Adipocyte (in vitro differentiated cells): ENCODE data around the gene RIMS1.

Experiments used
- DNase-seq: peaks from one replicate; pipeline ENCODE4 v3.0.0-alpha.2; 2015; ENCODE audit warnings: low read depth
- H3K27me3 ChIP-seq: replicated peaks from 2 replicates; pipeline ENCODE4 v1.7.0; 2013; ENCODE audit warnings: mild to moderate bottlenecking, low read length, moderate library complexity; ENCODE audit not compliant: control insufficient read depth, insufficient read depth
- H3K36me3 ChIP-seq: 2 replicates; pipeline ENCODE4 v1.7.0; 2013; ENCODE audit warnings: low read length, mild to moderate bottlenecking, moderate library complexity; ENCODE audit not compliant: control insufficient read depth, insufficient read depth, severe bottlenecking
- H3K4me1 ChIP-seq: 2 replicates; pipeline ENCODE4 v1.7.0; 2013; ENCODE audit warnings: mild to moderate bottlenecking, low read length, moderate library complexity; ENCODE audit not compliant: control insufficient read depth, insufficient read depth
- H3K4me3 ChIP-seq: 2 replicates; pipeline ENCODE4 v1.7.0; 2013; ENCODE audit warnings: mild to moderate bottlenecking, low read length, moderate library complexity
- H3K9ac ChIP-seq: 2 replicates; pipeline ENCODE4 v1.7.0; 2013; ENCODE audit warnings: mild to moderate bottlenecking, low read length, moderate library complexity
- H3K9me3 ChIP-seq: 2 replicates; pipeline ENCODE4 v1.7.0; 2013; ENCODE audit warnings: mild to moderate bottlenecking, low read length, moderate library complexity; ENCODE audit not compliant: control insufficient read depth

The RIMS1 gene

GRCh38 chr6:72102561-72102960 is 216.2 kb downstream of the RIMS1 start:
- H3K9me3 ChIP-seq: no peaks in the 10 kb centered on the region
- no peak overlapping the region for H3K9ac ChIP-seq
- no peaks in the 10 kb centered on the region for H3K27me3 ChIP-seq
- H3K4me3 ChIP-seq: no peak overlapping the region
- DNase-seq: peak; percentile 53
- H3K36me3 ChIP-seq: no peaks in the 10 kb centered on the region
- peaks cover 5% of the 10 kb centered on the region for H3K4me1 ChIP-seq

GRCh38 chr6:72111611-72112010 is 225.3 kb downstream of the RIMS1 start:
- Histone ChIP-seq H3K9me3 (no peaks in the 10 kb centered on the region), H3K9ac (no peak overlapping the region), H3K4me3 (no peak overlapping the region), H3K4me1 (no peaks in the 10 kb centered on the region), H3K27me3 (no peaks in the 10 kb centered on the region), H3K36me3 (no peaks in the 10 kb centered on the region)
- no peak for DNase-seq

- no peaks in the 10 kb centered on the region for H3K4me1 ChIP-seq
- H3K9me3 ChIP-seq: no peaks in the 10 kb centered on the region
- H3K4me3 ChIP-seq: no peak overlapping the region
- no peaks in the 10 kb centered on the region for H3K27me3 ChIP-seq
- DNase-seq: no peak
- H3K36me3 ChIP-seq: no peaks in the 10 kb centered on the region
- H3K9ac ChIP-seq: no peak overlapping the region
Observed at GRCh38 chr6:72130327-72130726, 244.0 kb downstream of the RIMS1 start.

GRCh38 chr6:72132427-72132826 is 246.1 kb downstream of the RIMS1 start:
- H3K9ac ChIP-seq: no peak overlapping the region
- no peak overlapping the region for H3K4me3 ChIP-seq
- no peaks in the 10 kb centered on the region for H3K9me3 ChIP-seq
- H3K36me3 ChIP-seq: no peaks in the 10 kb centered on the region
- no peaks in the 10 kb centered on the region for H3K27me3 ChIP-seq
- H3K4me1 ChIP-seq: no peaks in the 10 kb centered on the region
- peak; percentile 7 for DNase-seq

GRCh38 chr6:72132851-72133250 is 246.5 kb downstream of the RIMS1 start:
- Histone ChIP-seq H3K27me3 (no peaks in the 10 kb centered on the region), H3K36me3 (no peaks in the 10 kb centered on the region), H3K4me1 (no peaks in the 10 kb centered on the region), H3K9me3 (no peaks in the 10 kb centered on the region), H3K4me3 (no peak overlapping the region), H3K9ac (no peak overlapping the region)
- peak; percentile 14 for DNase-seq

DNA sequence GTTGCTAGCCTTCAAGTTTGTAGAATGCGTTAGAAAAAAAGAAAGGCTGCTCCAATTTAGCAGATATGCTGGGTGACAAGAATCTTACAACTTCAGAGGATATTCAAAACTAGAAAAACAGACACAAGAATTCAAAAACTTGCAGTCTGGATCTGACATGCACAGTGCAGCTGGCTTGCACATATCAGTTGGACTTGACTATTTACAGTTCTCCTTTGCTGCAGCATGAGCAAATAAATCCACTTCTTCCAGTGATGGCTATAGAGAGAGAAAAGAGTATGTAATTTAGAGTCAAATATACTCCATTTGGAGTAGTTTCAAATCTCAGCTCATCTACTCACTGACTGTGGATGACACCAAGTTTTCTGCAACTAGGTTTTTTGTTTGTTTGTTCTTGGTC is 247.0 kb downstream of the RIMS1 start:
- no peak overlapping the region for H3K9ac ChIP-seq
- H3K4me3 ChIP-seq: no peak overlapping the region
- H3K36me3 ChIP-seq: no peaks in the 10 kb centered on the region
- no peaks in the 10 kb centered on the region for H3K27me3 ChIP-seq
- no peaks in the 10 kb centered on the region for H3K9me3 ChIP-seq
- H3K4me1 ChIP-seq: no peaks in the 10 kb centered on the region
- peak; percentile 11 for DNase-seq

GRCh38 chr6:72140795-72141194 is 254.4 kb downstream of the RIMS1 start:
- DNase-seq: peak; percentile 54
- Histone ChIP-seq H3K27me3 (no peaks in the 10 kb centered on the region), H3K4me1 (no peaks in the 10 kb centered on the region), H3K9ac (no peak overlapping the region), H3K9me3 (no peaks in the 10 kb centered on the region), H3K36me3 (no peaks in the 10 kb centered on the region), H3K4me3 (no peak overlapping the region)

GRCh38 chr6:72149715-72150114 is 263.4 kb downstream of the RIMS1 start:
- H3K4me3 ChIP-seq: no peak overlapping the region
- no peaks in the 10 kb centered on the region for H3K4me1 ChIP-seq
- no peaks in the 10 kb centered on the region for H3K27me3 ChIP-seq
- H3K9me3 ChIP-seq: peaks cover 28% of the 10 kb centered on the region
- H3K36me3 ChIP-seq: no peaks in the 10 kb centered on the region
- no peak for DNase-seq
- no peak overlapping the region for H3K9ac ChIP-seq

DNA sequence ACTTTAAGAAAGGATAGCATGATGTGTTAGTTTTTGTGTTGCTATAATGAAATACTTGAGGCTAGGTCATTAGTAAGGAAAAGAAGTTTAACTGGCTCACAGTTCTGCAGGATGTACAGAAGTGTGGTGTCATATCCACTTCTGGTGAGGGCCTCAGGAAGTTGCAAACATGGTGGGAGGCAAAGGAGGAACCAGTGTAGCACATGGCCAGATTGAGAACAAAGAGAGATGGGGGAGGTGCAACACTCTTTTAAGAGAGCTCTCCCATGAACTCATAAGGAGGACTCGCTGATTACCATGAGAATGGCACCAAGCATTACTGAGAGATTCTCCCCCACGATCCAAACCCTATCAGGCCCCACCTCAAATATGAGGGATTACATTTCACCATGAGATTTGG is 265.4 kb downstream of the RIMS1 start:
- no peaks in the 10 kb centered on the region for H3K4me1 ChIP-seq
- no peaks in the 10 kb centered on the region for H3K36me3 ChIP-seq
- no peak overlapping the region for H3K9ac ChIP-seq
- DNase-seq: no peak
- no peaks in the 10 kb centered on the region for H3K27me3 ChIP-seq
- no peak overlapping the region for H3K4me3 ChIP-seq
- H3K9me3 ChIP-seq: peaks cover 28% of the 10 kb centered on the region

- H3K9ac ChIP-seq: no peak overlapping the region
- no peaks in the 10 kb centered on the region for H3K36me3 ChIP-seq
- H3K9me3 ChIP-seq: no peaks in the 10 kb centered on the region
- peaks cover 3% of the 10 kb centered on the region for H3K27me3 ChIP-seq
- DNase-seq: peak; percentile 73
- no peak overlapping the region for H3K4me3 ChIP-seq
- no peaks in the 10 kb centered on the region for H3K4me1 ChIP-seq
Observed at GRCh38 chr6:72175916-72176315, 289.6 kb downstream of the RIMS1 start.

DNA sequence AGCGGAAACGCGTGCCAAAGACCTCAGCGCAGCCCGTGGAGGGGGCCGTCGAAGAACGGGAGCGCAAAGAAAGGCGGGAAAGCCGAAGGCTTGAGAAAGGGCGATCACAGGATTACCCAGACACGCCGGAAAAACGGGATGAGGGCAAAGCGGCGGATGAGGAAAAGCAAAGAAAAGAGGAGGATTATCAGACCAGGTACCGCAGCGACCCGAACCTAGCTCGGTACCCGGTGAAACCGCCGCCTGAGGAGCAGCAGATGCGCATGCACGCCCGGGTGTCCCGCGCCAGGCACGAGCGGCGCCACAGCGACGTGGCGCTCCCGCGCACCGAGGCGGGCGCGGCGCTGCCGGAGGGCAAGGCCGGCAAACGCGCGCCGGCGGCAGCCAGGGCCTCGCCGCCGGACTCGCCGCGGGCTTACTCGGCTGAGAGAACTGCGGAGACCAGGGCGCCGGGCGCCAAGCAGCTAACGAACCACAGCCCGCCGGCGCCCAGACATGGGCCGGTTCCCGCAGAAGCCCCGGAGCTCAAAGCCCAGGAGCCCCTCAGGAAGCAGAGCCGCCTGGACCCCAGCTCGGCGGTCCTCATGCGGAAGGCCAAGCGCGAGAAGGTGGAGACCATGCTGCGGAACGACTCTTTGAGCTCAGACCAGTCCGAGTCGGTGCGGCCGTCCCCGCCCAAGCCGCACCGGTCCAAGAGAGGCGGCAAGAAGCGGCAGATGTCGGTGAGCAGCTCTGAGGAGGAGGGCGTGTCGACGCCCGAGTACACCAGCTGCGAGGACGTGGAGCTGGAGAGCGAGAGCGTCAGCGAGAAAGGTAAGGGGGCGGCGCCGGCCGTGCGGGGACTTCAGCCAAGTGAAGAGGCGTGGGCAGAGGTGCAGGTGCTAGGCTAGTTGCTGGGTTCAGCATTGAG is 296.2 kb downstream of the RIMS1 start:
- peak; percentile 77 for DNase-seq
- Histone ChIP-seq H3K4me1 (peaks cover 8% of the 10 kb centered on the region), H3K4me3 (peak overlapping the region; percentile 82), H3K9ac (peak overlapping the region; percentile 59), H3K36me3 (no peaks in the 10 kb centered on the region), H3K9me3 (no peaks in the 10 kb centered on the region), H3K27me3 (peaks cover 12% of the 10 kb centered on the region)

DNA sequence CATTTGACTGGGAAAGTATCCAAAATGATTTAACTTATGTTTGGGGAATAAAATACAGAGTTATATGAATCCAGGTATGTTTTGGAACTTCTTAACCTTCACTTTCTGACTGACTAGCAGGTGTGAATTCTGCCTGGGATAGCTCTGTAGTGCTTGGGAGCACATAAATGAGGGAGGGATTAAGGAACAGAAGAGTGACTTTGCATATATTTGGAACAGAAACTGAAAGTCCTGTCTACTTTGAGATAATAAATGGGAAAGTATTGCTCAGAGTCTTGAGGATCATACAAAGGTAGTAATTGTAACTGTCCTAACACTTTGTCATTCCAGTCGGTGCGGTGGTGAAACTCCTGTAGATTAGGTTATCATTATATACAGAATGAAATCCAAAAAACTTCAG is 317.6 kb downstream of the RIMS1 start:
- no peaks in the 10 kb centered on the region for H3K9me3 ChIP-seq
- H3K4me3 ChIP-seq: no peak overlapping the region
- no peak for DNase-seq
- no peaks in the 10 kb centered on the region for H3K27me3 ChIP-seq
- no peaks in the 10 kb centered on the region for H3K4me1 ChIP-seq
- no peaks in the 10 kb centered on the region for H3K36me3 ChIP-seq
- H3K9ac ChIP-seq: no peak overlapping the region
